Measurements from ENCODE around the gene EFNA5. TPM values are rescaled to one million over a fixed set of nuclear protein-coding genes. Genes with fewer than 3 reads are reported as not detected.

EFNA5 gene
- total and polyA plus RNA-seq, 2 donors from 2014 or later, result 5.9 to 54.4 TPM

DNA sequence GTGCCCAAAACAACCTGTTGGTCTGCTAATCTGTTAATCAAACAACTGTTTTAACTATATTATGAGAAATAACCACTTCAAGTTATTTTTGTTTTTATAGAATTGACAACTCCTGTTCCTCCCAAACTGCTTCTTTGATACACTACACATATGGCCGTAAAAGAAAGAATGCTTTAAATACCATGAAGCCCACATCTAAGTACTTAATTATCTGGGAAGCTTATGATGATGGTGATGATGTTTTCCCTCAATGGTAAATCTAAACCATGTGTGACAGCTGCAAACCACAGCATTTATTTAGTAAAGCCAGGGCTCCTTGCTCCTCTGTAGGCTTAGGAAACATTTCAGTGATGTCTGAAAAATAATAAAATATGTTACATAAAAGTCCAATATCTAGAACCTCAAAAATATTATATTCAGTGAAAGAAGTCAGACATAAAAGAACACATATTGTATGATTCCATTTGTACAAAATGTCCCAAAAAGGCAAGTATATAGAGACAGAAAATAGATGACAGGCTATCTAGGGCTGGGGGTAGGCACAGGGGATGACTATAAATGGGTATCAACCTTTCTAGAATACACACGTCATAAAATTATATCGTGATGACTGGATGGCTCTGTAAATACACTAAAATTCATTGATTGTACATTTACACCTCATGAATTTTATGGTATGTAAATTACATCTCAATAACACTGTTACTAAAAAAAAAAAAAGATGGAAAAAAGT lies 154.1 kb downstream of the EFNA5 start:
- intact Hi-C loops (cut with DNase I), result no loop called here
- Histone ChIP-seq H3K27ac (ENCODE audit: low read depth in 2 of 2, low read length in 2 of 2) (no peak overlapping the region), H3K4me1 (ENCODE audit: control insufficient read depth in 2 of 3, insufficient read depth in 2 of 3, low read depth in 1 of 3, low read length in 3 of 3) (peaks cover 0 to 4% (median 0%) of the 10 kb centered on the region in 3 donors), H3K9me3 (ENCODE audit: control insufficient read depth in 2 of 3, insufficient read depth in 1 of 3, low read length in 3 of 3) (no peaks in the 10 kb centered on the region), H3K4me3 (ENCODE audit: low read length in 3 of 3) (no peak overlapping the region), H3K36me3 (ENCODE audit: control insufficient read depth in 2 of 3, insufficient read depth in 3 of 3, low read length in 3 of 3) (no peaks in the 10 kb centered on the region), H3K27me3 (ENCODE audit: control insufficient read depth, insufficient read depth, low read length) (no peaks in the 10 kb centered on the region), H3K9ac (ENCODE audit: low read length in 3 of 3) (no peak overlapping the region)
- FAIRE-seq (no peak), DNase-seq (no peak)
- TF ChIP-seq, protein P1, sequence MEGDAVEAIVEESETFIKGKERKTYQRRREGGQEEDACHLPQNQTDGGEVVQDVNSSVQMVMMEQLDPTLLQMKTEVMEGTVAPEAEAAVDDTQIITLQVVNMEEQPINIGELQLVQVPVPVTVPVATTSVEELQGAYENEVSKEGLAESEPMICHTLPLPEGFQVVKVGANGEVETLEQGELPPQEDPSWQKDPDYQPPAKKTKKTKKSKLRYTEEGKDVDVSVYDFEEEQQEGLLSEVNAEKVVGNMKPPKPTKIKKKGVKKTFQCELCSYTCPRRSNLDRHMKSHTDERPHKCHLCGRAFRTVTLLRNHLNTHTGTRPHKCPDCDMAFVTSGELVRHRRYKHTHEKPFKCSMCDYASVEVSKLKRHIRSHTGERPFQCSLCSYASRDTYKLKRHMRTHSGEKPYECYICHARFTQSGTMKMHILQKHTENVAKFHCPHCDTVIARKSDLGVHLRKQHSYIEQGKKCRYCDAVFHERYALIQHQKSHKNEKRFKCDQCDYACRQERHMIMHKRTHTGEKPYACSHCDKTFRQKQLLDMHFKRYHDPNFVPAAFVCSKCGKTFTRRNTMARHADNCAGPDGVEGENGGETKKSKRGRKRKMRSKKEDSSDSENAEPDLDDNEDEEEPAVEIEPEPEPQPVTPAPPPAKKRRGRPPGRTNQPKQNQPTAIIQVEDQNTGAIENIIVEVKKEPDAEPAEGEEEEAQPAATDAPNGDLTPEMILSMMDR (IDR thresholded peaks at IDR 0.05; ENCODE audit: borderline replicate concordance, extremely low read depth, insufficient read depth), result no peak

DNA sequence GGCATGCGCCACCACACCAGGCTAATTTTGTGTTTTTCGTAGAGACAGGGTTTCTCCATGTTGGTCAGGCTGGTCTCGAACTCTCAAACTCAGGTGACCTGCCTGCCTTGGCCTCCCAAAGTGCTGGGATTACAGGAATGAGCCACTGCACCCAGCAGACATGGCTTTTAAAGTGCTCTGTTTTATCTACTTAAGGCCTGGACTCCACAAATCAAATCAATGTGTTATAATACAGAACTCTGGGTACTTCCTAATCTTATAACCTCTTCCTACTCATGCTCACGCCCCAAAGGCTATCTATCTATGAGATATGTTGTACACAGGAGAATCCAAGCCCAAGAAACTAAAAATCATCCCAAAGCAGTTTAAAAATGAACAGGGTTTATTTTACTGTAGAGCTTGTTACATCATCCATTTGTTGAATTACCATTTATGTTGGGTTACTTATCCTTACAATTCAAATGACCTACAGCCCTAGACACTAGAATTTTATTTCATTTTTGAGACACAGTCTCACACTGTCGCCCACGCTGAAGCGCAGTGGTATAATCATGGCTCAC lies 155.1 kb downstream of the EFNA5 start:
- no peaks in the 10 kb centered on the region for H3K36me3 ChIP-seq (ENCODE audit: control insufficient read depth in 2 of 3, insufficient read depth in 3 of 3, low read length in 3 of 3)
- intact Hi-C loops (cut with DNase I), result no loop called here
- TF ChIP-seq, protein P1 (IDR thresholded peaks at IDR 0.05; ENCODE audit: borderline replicate concordance, extremely low read depth, insufficient read depth), result no peak
- no peak overlapping the region for H3K27ac ChIP-seq (ENCODE audit: low read depth in 2 of 2, low read length in 2 of 2)
- H3K4me3 ChIP-seq (ENCODE audit: low read length in 3 of 3), result no peak overlapping the region
- H3K9me3 ChIP-seq (ENCODE audit: control insufficient read depth in 2 of 3, insufficient read depth in 1 of 3, low read length in 3 of 3), result no peaks in the 10 kb centered on the region
- no peak for FAIRE-seq
- H3K9ac ChIP-seq (ENCODE audit: low read length in 3 of 3), result no peak overlapping the region
- peaks cover 0 to 4% (median 0%) of the 10 kb centered on the region in 3 donors for H3K4me1 ChIP-seq (ENCODE audit: control insufficient read depth in 2 of 3, insufficient read depth in 2 of 3, low read depth in 1 of 3, low read length in 3 of 3)
- DNase-seq, result no peak
- no peaks in the 10 kb centered on the region for H3K27me3 ChIP-seq (ENCODE audit: control insufficient read depth, insufficient read depth, low read length)

DNA sequence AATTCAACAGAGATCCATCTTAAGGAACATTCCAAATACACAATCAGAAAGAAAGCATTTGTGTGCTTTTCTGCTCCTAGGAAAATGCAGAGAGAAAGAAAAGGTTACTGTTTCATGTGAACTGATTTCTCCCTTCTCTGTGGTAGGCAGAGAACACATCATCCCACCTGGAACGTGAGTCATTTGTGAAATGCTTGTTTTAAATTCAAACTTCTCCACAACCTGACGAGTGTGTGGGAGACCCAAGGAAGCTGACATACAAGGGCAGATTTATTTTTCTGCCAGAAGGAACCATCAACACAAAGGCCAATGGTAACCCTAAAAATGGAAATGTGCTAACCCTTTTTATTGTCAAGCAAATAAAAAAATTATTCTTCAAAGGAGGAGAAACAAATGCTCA lies 156.4 kb downstream of the EFNA5 start:
- Histone ChIP-seq H3K4me3 (ENCODE audit: low read length in 3 of 3) (no peak overlapping the region), H3K9ac (ENCODE audit: low read length in 3 of 3) (no peak overlapping the region), H3K4me1 (ENCODE audit: control insufficient read depth in 2 of 3, insufficient read depth in 2 of 3, low read depth in 1 of 3, low read length in 3 of 3) (peaks cover 0 to 4% (median 0%) of the 10 kb centered on the region in 3 donors), H3K27me3 (ENCODE audit: control insufficient read depth, insufficient read depth, low read length) (no peaks in the 10 kb centered on the region), H3K27ac (ENCODE audit: low read depth in 2 of 2, low read length in 2 of 2) (no peak overlapping the region), H3K36me3 (ENCODE audit: control insufficient read depth in 2 of 3, insufficient read depth in 3 of 3, low read length in 3 of 3) (no peaks in the 10 kb centered on the region), H3K9me3 (ENCODE audit: control insufficient read depth in 2 of 3, insufficient read depth in 1 of 3, low read length in 3 of 3) (no peaks in the 10 kb centered on the region)
- TF ChIP-seq, protein P1 (IDR thresholded peaks at IDR 0.05; ENCODE audit: borderline replicate concordance, extremely low read depth, insufficient read depth), result no peak
- no peak for FAIRE-seq
- no peak for DNase-seq
- intact Hi-C loops (cut with DNase I), result no loop called here

Measured in kidney (tissue), 14 donors.